Fibroblast of pulmonary artery (primary cell): Measurements from ENCODE around the gene STARD3.

Experiments
- DNase-seq: peaks from one replicate; pipeline ENCODE4 v3.0.0-alpha.2; 2010; ENCODE audit warnings: low read depth
- H3K4me3 ChIP-seq: replicated peaks from 2 replicates; pipeline ENCODE4 v1.5.1; 2011; ENCODE audit warnings: low read depth, mild to moderate bottlenecking, control low read depth, low read length, moderate library complexity
- CTCF ChIP-seq: IDR thresholded peaks from 2 replicates; pipeline ENCODE4 v1.5.1; 2011; ENCODE audit warnings: mild to moderate bottlenecking, control low read depth, low read length, inconsistent platforms; ENCODE audit errors: missing control alignments

The STARD3 gene

GRCh38 chr17:39701012-39701783, 64.3 kb downstream of the STARD3 start:
- DNase-seq: no peak
- peak overlapping the region; percentile 75 for H3K4me3 ChIP-seq
- no peak for TF ChIP-seq CTCF

- TF ChIP-seq CTCF: no peak
- H3K4me3 ChIP-seq: no peak overlapping the region
Observed at GRCh38 chr17:39701784-39702422, 65.0 kb downstream of the STARD3 start.

GRCh38 chr17:39702901-39703893, 66.3 kb downstream of the STARD3 start:
- no peak for TF ChIP-seq CTCF
- no peak for DNase-seq
- H3K4me3 ChIP-seq: no peak overlapping the region

More at GRCh38 chr17:39701784-39702422, 65.0 kb downstream of the STARD3 start:
- no peak for DNase-seq

- no peak for TF ChIP-seq CTCF
- no peak for DNase-seq
- H3K4me3 ChIP-seq: no peak overlapping the region
Observed at GRCh38 chr17:39703913-39704312, 67.0 kb downstream of the STARD3 start.

GRCh38 chr17:39704821-39705551, 68.0 kb downstream of the STARD3 start:
- peak; percentile 24 for DNase-seq
- H3K4me3 ChIP-seq: no peak overlapping the region
- TF ChIP-seq CTCF: peak; percentile 21

- TF ChIP-seq CTCF: no peak
- H3K4me3 ChIP-seq: no peak overlapping the region
Observed at GRCh38 chr17:39705786-39706348, 68.9 kb downstream of the STARD3 start.

More at GRCh38 chr17:39705786-39706348, 68.9 kb downstream of the STARD3 start:
- no peak for DNase-seq
